SU-DHL-6 (cell line): ENCODE measurements around the gene CD101.

Source experiments
- CTCF ChIP-seq: fragments of 200-600 bp; sonication (generic); IDR thresholded peaks from one replicate; pipeline ENCODE4 v1.5.1; 2017; ENCODE audit warnings: antibody characterized with exemption, mild to moderate bottlenecking, low read length, moderate library complexity; ENCODE audit not compliant: insufficient read depth, poor library complexity, severe bottlenecking
- EZH2phosphoT487 ChIP-seq: fragments of 200-600 bp; sonication (generic), shearing (Covaris generic); conservative IDR thresholded peaks from 2 replicates; pipeline ENCODE4 v1.6.1; 2018; ENCODE audit warnings: mild to moderate bottlenecking, antibody characterized with exemption, low read length, moderate library complexity, mixed read lengths

GRCh38 chr1:116983112-116983511 lies 18.4 kb upstream of the CD101 start:
- TF ChIP-seq CTCF (no peak), EZH2phosphoT487 (no peak)
